GM21576 (cell line): ENCODE results near the gene OTUD5.

Source experiments
- ATAC-seq: cut with Tn5 transposase; IDR thresholded peaks from one replicate; pipeline ENCODE4 v1.9.1; 2021; ENCODE audit warnings: mild to moderate bottlenecking, moderate library complexity; ENCODE audit not compliant: unreplicated experiment

The OTUD5 gene

DNA sequence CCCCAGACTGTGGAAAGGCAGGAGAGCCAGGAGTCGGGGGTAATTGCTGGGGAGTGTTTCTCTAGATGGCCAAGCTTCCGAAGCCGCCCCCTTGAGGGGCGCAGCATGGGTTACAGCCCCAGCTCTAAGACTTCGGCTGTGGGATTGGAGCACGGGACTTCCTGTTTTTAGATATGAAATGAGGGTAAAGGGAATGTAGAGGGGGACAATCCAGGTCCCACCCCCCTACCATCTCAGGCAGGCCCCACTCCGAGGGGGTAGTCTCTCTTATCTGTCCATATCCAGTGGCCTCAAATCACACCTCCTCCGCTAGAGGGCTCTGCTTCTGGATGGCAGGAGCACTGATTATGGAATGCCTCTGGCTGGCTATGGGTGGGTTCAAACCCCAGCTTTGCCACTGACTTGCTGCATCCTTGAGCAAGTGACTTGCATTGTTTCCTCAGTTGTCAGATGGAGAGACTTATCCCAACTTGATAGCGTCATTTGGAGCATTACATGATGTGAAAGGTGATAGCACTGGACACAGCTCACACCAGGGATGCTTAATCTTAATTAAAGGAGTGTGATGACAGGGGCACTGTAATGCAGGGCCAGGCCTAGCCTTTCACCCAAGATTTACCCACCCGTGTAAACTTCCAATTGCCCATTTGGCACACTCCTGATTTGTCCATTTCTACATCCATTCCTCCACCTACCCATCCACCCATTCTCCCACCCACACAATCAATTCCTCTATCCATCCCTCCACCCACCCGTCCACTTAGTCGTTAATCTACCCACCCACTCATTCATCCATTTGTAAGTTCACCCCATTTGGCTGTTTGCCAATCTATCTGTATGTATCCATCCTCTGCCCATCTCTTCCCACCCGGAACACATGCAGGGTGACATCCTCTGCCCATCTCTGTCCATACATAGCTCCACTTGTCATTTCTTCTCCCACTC is 15.1 kb upstream of the OTUD5 start:
- no peak for ATAC-seq

DNA sequence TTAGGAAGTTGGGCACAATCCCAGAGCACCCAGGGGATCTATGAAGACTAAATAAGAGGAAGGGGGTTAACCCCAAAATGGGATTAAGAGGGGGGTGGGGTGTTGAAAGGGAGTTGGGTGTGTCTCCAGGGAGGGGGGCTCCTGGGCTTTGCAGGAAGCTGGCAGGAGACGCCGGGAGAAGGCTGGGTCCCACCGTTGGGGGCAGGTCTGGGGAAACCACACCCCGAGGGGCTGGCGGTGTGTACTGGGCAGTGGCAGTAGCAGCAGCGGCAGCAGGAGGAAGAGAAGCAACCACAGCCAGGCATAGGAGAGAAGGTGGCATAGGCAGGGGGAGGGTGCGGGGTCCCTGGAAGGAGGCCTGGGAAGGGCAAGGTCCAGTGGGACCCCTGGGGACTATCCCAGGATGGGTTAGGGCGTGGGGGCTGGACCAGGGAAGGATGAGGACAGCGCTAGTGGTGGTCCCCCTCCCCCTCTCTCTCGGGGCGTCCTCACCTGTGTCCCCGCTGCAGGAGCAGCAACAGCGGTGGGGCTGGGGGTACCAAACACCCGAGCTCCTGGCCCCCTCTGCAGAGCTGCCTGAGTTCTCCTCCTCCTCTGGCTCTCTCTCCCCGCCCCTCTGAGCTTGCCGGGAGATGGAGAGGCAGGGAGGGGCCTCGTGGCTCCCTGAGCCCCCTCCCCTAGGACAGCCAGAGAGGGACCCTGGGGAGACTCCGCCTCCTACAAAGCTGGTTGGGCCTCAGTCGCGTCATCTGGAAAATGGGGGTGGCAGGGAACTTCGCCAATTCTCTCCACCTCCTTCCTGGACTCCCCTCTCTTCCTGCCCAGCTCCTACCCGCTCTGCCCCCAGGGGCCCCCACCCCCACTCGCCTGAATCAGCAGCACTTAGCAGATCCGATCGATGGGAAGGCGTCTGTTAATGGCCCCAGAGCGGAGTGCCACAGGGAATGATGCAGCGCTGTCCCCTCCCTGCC is 14.1 kb upstream of the OTUD5 start, which contains the start of gene KCND1:
TSS of gene KCND1 (minus strand) at position 596 of the 971 bp plus-strand sequence. CDS start 1,573 bp downstream, outside the sequence.
- ATAC-seq, result no peak

DNA sequence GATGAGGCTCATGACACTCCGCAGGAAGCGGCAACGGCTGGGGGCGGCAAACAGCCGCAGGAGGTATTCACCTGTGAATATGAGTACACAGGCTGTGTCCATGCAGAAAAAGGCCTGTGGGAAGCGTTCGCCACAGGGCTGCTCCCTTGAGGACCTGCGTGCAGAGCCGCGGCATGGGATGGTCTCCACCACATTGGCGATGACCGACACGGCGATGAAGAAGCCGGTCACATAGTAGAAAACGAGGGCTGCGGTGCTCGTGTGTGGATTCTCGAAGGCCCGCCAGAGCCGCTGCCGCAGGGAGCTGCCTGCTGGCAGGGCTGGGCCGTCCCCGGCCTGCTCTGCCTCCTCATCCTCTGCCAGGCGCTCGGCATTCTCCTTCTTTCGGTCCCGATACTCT is 12.1 kb upstream of the OTUD5 start:
- ATAC-seq, result no peak

DNA sequence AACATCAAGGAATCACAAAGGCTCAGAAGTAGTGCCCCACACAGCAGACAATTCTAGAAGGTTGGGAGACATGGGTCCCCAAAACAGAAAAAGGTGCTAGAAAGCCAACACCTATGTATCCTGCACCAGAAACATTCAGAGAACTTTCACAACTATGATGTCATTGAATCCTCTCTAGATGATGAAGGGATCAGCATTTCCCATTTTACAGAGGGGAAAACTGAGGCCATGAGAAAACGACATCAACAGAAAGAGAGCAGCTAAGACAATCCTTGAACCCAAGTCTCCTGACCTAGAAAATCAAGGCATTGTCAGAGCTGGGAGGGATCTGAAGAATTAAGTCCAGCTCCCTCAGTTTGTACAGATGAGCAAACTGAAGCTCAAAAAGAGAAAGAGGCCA is 11.0 kb upstream of the OTUD5 start:
- no peak for ATAC-seq

DNA sequence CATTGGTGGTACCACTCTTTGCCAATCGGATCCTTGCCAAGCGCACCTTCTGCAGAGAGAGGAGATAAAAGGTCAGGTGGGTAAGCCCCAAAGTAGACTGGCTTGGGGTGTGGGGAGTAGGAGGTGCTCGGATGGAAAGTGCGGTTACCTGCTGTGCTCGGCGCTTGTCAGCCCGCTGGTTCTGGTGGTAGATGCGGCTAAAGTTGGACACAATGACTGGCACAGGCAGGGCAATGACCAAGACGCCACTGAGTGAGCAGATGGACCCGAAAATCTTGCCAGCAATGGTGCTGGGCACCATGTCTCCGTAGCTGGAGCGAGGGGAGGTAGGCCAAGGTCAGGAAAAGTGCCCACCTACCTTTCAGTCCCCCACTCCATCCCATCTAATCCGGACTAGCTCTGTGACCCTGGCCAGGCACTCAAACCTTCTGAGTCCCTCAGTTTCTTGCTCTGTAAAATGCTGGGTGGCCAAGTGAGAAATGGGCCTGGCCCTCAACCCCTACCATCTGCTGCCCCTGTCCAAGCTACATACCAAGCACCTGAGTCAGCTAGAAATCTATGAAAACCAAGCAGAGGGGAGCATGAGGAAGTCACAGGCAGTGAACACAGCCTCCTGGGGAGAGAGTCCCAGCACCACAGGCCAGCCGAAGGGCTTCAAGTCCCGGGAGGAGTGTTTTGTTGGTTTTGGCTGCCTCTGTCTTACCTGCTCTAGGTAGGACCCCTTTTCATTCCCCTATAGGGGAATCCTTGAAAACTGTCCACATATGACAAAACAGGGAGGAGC is 9.6 kb upstream of the OTUD5 start:
- no peak for ATAC-seq

DNA sequence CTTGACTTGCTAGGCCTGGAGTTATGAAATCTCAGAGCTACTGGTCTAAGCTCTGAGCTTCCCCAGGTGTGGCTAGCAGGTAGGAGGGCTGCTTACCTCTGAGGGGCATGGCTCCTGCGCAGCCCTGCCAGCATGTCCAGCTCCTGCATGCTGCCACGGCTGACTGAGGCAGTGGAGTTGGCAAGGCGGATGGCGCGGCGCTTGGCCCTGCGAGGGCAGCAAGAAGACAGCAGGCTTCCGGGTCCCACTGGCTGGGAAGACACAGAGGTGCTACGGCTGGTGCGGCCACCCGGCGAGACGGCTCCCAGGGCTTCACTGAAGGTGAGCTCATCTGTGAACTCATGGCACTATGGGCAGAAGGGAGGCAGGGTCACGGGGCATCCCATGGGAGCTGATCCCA is 8.6 kb upstream of the OTUD5 start:
- ATAC-seq, result no peak

DNA sequence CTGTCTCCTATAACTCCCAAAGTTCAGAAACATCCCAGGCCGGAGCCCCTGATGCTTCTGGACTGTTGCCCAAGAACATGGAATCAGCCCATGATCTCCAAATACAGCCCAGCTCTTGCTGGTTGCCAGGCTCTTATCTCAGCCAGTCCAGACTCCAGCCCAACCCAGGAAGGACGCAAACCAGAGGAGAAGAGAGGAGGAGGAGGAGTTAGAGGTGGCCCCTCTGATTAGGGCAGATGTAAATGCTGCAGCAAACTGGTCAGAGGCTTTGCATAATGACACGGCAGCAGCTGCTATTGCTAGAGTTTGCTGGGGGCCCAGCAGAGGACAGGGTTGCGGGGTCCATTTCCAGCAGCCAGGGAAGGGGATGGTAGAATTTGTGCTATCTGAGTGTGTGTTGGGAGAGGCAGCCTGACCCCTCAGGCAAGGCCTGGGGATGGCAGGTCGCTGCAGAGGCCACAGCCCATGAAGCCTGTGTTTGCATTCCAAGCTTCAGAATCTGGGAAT is 4.2 kb upstream of the OTUD5 start:
- no peak for ATAC-seq

DNA sequence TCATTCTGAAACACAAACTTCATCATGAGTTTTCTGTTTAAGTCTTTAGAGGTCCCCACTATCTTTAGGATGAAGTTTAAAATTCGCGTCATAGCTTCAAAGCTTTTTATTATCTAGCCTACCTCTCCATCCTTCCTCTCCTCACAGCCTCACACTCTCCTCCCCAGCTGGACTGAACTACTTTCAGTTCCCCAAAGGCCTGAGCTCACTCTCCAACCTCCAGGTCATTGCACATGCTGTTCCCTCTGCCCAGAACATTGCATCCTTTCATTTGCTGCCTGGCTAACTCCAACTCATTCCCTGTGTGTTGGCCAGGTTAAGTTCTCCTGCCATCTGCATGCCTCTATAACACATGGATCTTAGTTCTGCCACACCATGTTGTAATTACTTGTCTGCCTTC is 2.9 kb upstream of the OTUD5 start:
- no peak for ATAC-seq

DNA sequence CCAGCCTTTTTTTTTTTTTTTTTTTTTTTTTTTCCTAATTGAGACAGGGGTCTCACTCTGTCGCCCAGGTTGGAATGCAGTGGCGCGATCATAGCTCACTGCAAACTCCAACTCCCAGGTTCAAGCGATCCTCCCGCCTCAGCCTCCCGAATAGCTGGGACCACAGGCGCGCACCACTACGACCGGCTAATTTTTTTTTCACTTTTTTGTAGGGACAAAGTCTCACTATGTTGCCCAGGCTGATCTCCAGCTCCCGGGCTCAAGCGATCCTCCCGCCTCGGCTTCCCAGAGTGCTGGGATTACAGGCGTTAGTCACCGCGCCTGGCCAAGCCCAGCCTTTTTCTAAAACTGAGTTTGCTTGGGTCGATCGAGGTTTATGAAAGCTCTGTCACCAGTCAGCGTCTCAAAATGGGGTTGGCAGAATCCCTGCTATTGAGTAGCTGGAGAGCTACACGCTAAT is 1.3 kb upstream of the OTUD5 start:
- no peak for ATAC-seq

DNA sequence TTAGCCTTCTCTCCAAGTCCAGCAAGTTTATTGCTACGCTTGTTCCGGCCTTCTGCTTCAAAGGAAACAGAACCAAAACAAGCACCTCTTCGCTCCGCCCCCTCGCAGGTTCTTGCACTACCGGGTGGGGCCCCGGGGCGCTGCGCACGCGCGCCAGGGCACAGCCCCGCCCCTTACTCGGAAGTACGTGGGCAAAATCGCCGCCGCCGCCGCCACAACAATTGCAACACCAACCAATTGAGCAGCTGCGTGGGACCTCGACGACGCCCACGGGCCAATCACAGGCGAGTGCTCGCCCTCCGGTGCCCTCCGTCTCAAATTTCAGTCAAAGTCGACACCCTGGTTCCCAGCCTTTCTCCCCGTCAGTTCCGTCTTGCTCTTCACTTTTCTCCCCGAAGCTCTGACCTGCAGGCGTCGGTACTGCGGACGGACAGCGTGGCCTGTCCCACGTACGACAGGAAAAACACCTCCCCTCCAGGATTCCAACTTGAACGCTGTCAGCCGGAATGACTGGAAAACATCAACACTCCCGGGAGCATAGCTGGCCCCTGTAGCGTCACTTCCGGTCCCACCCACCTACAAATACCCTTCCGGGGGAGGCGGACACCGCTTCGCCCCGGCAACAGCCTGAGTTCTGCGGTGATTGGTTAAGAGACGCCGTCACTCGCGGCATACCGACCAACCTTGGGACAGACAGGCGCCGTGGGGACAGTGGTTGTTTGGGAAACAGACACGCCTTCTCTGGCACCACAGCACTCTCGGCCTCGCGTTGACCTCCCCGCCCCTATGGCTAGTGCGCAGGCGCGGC is 624 bp upstream of the OTUD5 start:
- ATAC-seq, result peak; percentile 83

DNA sequence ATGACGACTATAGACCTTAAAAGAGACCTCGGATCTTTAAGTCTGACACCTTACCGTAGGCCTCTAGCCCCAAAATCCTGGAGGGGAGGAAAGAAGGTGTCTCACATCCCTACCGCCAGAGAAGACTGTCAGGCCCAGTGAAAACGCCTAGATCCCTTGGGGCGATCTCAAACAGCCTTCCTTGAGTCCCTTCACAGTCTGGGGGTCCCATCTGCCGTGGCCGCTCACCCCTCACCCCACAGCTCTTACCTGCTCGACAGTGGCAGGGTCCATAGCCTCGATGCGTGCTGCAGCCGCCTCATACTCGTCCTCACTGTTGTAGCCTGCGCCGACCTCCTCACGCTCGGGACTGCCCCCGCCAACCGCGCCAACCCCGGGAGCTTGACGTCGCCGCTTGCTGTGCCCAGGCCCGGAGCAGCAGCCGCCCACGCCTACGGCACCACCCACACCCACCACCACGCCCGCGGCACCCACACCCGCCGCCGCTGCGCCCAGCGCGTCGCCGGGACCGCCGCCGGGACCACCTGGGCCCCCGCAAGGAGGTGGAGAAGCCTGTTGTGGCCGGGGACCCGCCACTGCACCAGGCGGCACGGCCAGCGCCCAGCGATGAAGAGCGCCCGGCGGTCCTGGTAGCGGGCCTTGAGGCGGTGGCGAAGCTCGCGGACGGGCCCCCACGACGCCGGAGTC is 536 bp downstream of the OTUD5 start:
- no peak for ATAC-seq

DNA sequence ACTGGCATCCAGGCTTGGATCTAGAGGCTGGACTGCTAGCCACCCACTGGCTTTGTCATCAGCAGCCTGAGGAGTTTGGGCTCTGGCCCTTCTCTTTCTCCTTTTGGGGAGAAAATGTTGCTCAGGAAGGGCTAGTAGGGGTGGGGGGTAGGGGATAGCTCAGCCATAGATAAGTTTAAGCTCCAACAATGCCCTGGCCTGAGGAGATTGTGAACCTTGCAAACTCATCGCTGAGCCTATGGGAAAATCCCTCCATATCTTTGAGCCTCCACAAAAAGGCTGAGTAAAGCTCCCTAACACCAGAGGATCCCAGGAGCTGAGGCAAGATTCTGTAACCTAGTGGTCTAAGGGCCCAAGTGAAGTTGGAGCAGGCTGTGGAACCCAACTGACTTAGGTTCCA is 8.8 kb downstream of the OTUD5 start:
- no peak for ATAC-seq

DNA sequence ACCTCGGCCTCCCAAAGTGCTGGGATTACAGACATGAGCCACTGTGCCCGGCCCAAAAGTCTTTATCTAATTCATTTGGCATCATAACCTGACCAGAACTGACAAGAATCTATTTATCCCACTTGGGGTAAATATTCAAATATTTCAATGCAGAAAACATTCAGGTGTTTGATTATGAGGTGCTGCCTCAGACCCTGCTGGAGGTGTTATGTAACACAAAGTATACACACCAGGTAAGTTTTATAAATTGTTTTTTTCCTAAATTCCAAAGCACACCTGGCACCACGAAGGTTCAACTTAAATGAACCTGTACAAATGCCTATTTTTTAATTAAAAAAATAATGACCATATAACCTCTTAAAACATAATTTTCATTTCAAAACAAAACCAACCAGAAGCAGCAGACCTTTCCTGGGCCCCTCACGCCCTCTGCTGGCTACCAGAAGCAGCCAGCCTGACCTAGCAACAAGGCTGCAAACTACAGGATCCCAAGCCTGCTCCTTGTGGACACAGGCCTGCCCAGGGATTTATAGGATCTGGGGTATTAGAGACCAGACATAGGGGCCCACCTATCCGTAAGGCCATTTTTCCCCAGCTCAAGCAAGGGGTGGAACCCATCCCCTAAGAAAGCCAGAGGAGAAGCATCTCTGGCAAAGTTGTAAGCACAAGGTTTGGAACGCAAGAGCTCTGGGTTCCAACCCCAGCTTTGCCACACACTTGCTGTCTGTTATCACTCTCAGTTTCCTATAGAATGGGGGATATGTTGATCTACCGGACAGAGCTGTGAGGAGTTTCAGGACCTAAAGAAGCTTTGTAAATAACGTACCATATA is 11.7 kb downstream of the OTUD5 start:
- peak; percentile 56 for ATAC-seq

DNA sequence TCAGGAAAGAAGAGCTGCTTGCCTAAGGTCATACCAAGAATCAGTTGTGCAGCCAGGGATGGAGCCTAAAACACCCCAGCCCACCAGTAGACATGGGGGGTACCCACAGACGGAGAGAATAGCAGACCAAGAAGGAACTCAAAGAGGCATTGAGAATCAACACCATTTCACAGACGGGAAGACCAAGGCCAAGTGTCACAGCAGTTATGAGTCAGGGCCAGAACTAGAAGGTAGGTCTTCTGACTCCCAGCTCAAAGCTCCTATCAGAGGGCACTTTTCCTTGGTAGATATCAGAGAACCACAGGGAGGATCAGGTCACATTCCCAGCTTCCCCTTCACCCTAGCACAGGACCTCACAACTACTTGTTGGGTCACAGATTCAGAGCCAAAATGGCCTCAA is 14.5 kb downstream of the OTUD5 start:
- no peak for ATAC-seq

DNA sequence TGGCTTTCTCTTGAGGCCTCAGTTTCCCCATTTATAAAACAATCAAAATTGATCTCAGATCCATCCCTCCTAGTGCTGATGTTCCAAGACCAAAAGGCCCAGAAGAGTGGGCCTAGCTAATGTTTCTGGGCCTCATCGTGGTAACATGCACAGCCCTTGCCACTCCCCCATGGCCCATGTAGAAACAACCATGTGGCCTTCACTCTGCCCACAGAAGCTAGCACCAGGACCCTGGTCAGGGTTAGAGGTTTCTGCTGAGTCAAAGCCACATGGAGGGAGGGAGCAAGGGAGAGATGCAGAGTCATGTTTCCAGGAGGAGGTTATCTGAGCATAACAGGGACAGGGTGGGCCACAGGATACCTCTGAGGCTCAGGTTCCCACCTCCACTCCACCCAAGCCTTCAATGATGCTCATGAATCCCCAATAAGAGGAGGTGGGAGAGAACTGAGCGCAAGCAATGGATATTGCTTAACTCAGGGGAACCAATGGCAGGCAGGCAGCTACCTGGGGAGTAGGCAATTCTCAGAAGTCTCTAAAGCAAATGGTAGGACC is 16.9 kb downstream of the OTUD5 start:
- no peak for ATAC-seq

DNA sequence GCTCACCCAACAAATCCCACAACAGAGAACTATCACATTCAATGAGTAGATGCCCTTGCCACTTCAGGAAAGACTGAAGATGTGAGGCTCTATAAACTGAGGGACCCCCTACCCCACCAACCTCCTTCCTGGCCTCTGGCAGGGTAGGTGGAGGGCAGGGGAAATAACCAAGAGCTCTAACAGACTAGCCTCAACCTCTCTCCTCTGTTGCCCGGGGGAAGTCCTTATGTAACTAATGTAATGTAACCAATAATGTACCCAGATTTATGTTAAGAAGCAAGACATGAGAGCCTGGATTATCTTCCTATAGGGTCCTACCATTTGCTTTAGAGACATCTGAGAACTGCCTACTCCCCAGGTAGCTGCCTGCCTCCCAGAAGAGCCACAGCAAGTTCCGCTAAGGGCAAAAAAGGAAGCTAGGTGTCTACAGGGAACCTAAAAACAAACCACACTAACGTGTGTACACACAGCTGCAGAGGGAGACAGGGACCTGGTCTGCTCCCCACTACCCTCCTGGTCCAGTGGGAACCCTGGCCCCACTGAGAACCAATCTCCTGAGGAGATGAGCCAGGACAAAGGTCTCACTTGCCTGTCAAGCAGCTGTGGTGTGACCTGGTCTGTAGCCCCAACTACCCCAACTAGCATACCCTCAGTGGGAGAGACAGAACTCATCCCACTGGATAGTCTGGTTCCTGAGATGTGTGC is 17.7 kb downstream of the OTUD5 start:
- no peak for ATAC-seq

DNA sequence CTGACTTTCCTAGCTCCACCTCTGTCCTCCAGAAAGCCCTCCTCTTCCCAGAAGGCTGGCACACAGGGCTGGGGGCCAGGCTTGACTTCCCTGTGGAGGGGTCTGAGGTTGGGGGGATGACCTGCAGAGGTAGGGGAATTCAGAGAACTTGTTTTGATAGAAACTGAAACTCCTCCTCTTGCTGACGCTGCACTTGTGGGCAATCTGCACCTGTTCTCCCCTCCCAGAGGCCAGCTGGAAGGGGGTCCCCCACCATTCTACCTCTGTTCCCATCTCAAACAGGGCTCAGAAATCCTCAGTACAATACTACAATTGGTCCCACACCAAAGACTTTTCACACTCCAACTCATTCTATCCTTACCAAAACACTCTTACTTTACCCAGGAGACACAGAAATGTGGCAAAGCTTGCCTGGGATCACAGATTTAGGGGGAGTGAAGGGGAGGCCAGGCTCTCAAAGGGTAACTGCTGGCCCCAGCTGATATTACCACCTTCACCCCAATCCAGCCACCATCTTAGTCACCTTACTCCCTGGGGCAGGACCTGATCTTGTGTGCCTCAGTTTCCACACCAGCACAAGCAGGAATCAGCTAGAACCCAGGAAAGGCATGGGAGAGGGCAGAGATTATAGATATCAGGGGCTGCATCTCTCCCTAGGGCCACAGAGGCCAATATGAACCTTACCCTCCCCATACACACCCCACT is 18.5 kb downstream of the OTUD5 start:
- peak; percentile 54 for ATAC-seq
